Adipose tissue (tissue), 3 donors: ENCODE results near the gene TMEM19. TPM values are rescaled to one million over a fixed set of nuclear protein-coding genes. Genes with fewer than 3 reads are reported as not detected.

Source experiments
- H3K27ac ChIP-seq: one replicate; pipeline ENCODE4 v1.5.1; 2013; ENCODE audit warnings: low read depth, low read length
- WGBS, 3 donors: extraction: QIAGEN DNeasy Blood & Tissue Kit; methylation state at CpG; one replicate each; pipeline ENCODE4 v1.1.7; 2013; 5-methylcytosine and 5-hydroxymethylcytosine counted together
- polyA plus RNA-seq, 3 donors: library from polyadenylated mRNA; stranded (reverse); fragments of 200-250 nt; gene quantifications; one replicate each; pipeline ENCODE4 v1.2.3, GENCODE V29; 2013
- donor health status: healthy with polysubstance abuse.
- donor health status: Bipolar disorder and iron deficiency.
- donor health status: healthy.

TMEM19 gene
- polyA plus RNA-seq, result 10 to 100 TPM in 1 of 3 donors, 1 to 10 TPM in 2; 5.8 to 11.0 (median 8.0) TPM

- H3K27ac ChIP-seq, result no peak within 1 kb of the TSS
- 0% methylated on average over 55 to 63 of the region's 63 CpGs for WGBS, 3 donors
Observed at GRCh38 chr12:71685914-71686657, at the start of gene TMEM19. TMEM19 (plus strand) TSS chr12:71686082; CDS start chr12:71686681, 599 bp downstream.

GRCh38 chr12:71636704-71637115 is 49.2 kb upstream of the TMEM19 start:
- whole genome bisulfite sequencing, 3 donors, result 29 to 31% (median 31%) methylated on average over 3 of the region's 3 CpGs
- no peak overlapping the region for H3K27ac ChIP-seq

- H3K27ac ChIP-seq, result no peak overlapping the region
Observed at GRCh38 chr12:71638499-71638898, 47.4 kb upstream of the TMEM19 start.

GRCh38 chr12:71639341-71639760 is 46.5 kb upstream of the TMEM19 start:
- WGBS, 3 donors, result 82 to 90% (median 88%) methylated on average over 2 of the region's 2 CpGs
- no peak overlapping the region for H3K27ac ChIP-seq

GRCh38 chr12:71640316-71640715 is 45.6 kb upstream of the TMEM19 start:
- 90 to 100% (median 92%) methylated on average over 2 of the region's 2 CpGs for WGBS, 3 donors
- no peak overlapping the region for H3K27ac ChIP-seq

- no peak overlapping the region for H3K27ac ChIP-seq
- WGBS, 3 donors, result 80 to 91% (median 89%) methylated on average over 2 of the region's 2 CpGs
Observed at GRCh38 chr12:71641390-71641789, 44.5 kb upstream of the TMEM19 start.

- WGBS, 3 donors, result 59 to 90% (median 85%) methylated on average over 2 of the region's 2 CpGs
- H3K27ac ChIP-seq, result no peak overlapping the region
Observed at GRCh38 chr12:71642264-71642663, 43.6 kb upstream of the TMEM19 start.

GRCh38 chr12:71645268-71645667 is 40.6 kb upstream of the TMEM19 start:
- 43 to 74% (median 60%) methylated on average over 3 of the region's 3 CpGs for WGBS, 3 donors
- H3K27ac ChIP-seq, result no peak overlapping the region

- 91 to 97% (median 94%) methylated on average over 3 of the region's 3 CpGs for WGBS, 3 donors
- no peak overlapping the region for H3K27ac ChIP-seq
Observed at GRCh38 chr12:71646512-71646911, 39.4 kb upstream of the TMEM19 start.

GRCh38 chr12:71648537-71648936 is 37.3 kb upstream of the TMEM19 start:
- H3K27ac ChIP-seq, result no peak overlapping the region
- 57 to 94% (median 93%) methylated on average over 4 of the region's 4 CpGs for WGBS, 3 donors

GRCh38 chr12:71649401-71649800 is 36.5 kb upstream of the TMEM19 start:
- 51 to 75% (median 63%) methylated on average over 2 of the region's 2 CpGs for WGBS, 3 donors
- H3K27ac ChIP-seq, result no peak overlapping the region

- WGBS, 3 donors, result 93 to 94% (median 94%) methylated on average over 1 of the region's 1 CpG
- no peak overlapping the region for H3K27ac ChIP-seq
Observed at GRCh38 chr12:71652656-71653055, 33.2 kb upstream of the TMEM19 start.

GRCh38 chr12:71653137-71653536 is 32.7 kb upstream of the TMEM19 start:
- no peak overlapping the region for H3K27ac ChIP-seq
- 96 to 98% (median 97%) methylated on average over 2 of the region's 2 CpGs for WGBS, 3 donors

- 78 to 90% (median 79%) methylated on average over 3 of the region's 3 CpGs for WGBS, 3 donors
- H3K27ac ChIP-seq, result no peak overlapping the region
Observed at GRCh38 chr12:71654200-71654599, 31.7 kb upstream of the TMEM19 start.

GRCh38 chr12:71655495-71655894 is 30.4 kb upstream of the TMEM19 start:
- no peak overlapping the region for H3K27ac ChIP-seq
- WGBS, 3 donors, result 46 to 58% (median 54%) methylated on average over 1 of the region's 1 CpG

GRCh38 chr12:71655907-71656306 is 30.0 kb upstream of the TMEM19 start:
- no peak overlapping the region for H3K27ac ChIP-seq
- 94 to 97% (median 97%) methylated on average over 1 of the region's 1 CpG for WGBS, 3 donors

- no peak overlapping the region for H3K27ac ChIP-seq
- WGBS, 3 donors, result 54 to 83% (median 82%) methylated on average over 3 of the region's 3 CpGs
Observed at GRCh38 chr12:71656740-71657139, 29.1 kb upstream of the TMEM19 start.

- H3K27ac ChIP-seq, result no peak overlapping the region
- WGBS, 3 donors, result 4 to 10% (median 6%) methylated on average over 8 of the region's 8 CpGs
Observed at GRCh38 chr12:71661977-71662530, 23.8 kb upstream of the TMEM19 start.

GRCh38 chr12:71662849-71663560 is 22.9 kb upstream of the TMEM19 start:
- peak overlapping the region; percentile 92 for H3K27ac ChIP-seq
- WGBS, 3 donors, result 0 to 1% (median 0%) methylated on average over 53 of the region's 53 CpGs
